HG02623 (cell line): ENCODE results near the gene HTR2B.
"Not testable (repeated sequence)": the region's sequence is repeated elsewhere in the genome, so short reads cannot be mapped to it uniquely, and the experiment has no call there.

ENCODE experiments used
- ATAC-seq: cut with Tn5 transposase; IDR thresholded peaks from one replicate; pipeline ENCODE4 v1.9.1; 2021; ENCODE audit warnings: moderate library complexity; ENCODE audit not compliant: unreplicated experiment

The HTR2B gene

GRCh38 chr2:231124838-231125568, at the start of gene HTR2B:
TSS of gene HTR2B (minus strand) at chr2:231125042. CDS start at chr2:231123764, 1,278 bp downstream.
- ATAC-seq = no peak

- no peak for ATAC-seq
Measured at GRCh38 chr2:231174211-231174651, 49.4 kb upstream of the HTR2B start.

GRCh38 chr2:231172025-231172424, 47.2 kb upstream of the HTR2B start:
- ATAC-seq = no peak

GRCh38 chr2:231170055-231170454, 45.2 kb upstream of the HTR2B start:
- no peak for ATAC-seq

- ATAC-seq = no peak
Measured at GRCh38 chr2:231169488-231169887, 44.6 kb upstream of the HTR2B start.

GRCh38 chr2:231168460-231169139, 43.8 kb upstream of the HTR2B start:
- ATAC-seq = no peak

GRCh38 chr2:231167745-231168459, 43.1 kb upstream of the HTR2B start:
- no peak for ATAC-seq

- no peak for ATAC-seq
Measured at GRCh38 chr2:231163414-231164095, 38.7 kb upstream of the HTR2B start.

GRCh38 chr2:231163011-231163410, 38.2 kb upstream of the HTR2B start:
- ATAC-seq = no peak

GRCh38 chr2:231161877-231162329, 37.1 kb upstream of the HTR2B start:
- no peak for ATAC-seq

- no peak for ATAC-seq
Measured at GRCh38 chr2:231161252-231161839, 36.5 kb upstream of the HTR2B start.

- ATAC-seq = no peak
Measured at GRCh38 chr2:231160701-231161100, 35.9 kb upstream of the HTR2B start.

- ATAC-seq = no peak
Measured at GRCh38 chr2:231159306-231159705, 34.5 kb upstream of the HTR2B start.

- no peak for ATAC-seq
Measured at GRCh38 chr2:231152800-231153557, 28.1 kb upstream of the HTR2B start.

- ATAC-seq = no peak
Measured at GRCh38 chr2:231146665-231147064, 21.8 kb upstream of the HTR2B start.

- no peak for ATAC-seq
Measured at GRCh38 chr2:231144896-231145295, 20.1 kb upstream of the HTR2B start.

GRCh38 chr2:231140808-231141207, 16.0 kb upstream of the HTR2B start:
- ATAC-seq = not testable (repeated sequence)

GRCh38 chr2:231139796-231140195, 15.0 kb upstream of the HTR2B start:
- ATAC-seq = no peak

GRCh38 chr2:231138699-231139098, 13.9 kb upstream of the HTR2B start:
- no peak for ATAC-seq
